Keratinocyte (primary cell): ENCODE results near the gene CNGA1. TPM values are rescaled to one million over a fixed set of nuclear protein-coding genes. Genes with fewer than 3 reads are reported as not detected.
A peak's percentile ranks its signal among the peaks of the same experiment; 100 is the strongest.

ENCODE experiments used
- DNase-seq: peaks from one replicate; pipeline ENCODE4 v3.0.0-alpha.2; 2011; ENCODE audit warnings: low read depth, missing footprints, low spot score
- FAIRE-seq: peaks from 2 replicates; lab custom pipeline; 2011; peaks lifted over from hg19 to GRCh38; lab: Jason Lieb, UNC
- H2AFZ ChIP-seq: 2 replicates; pipeline ENCODE4 v1.6.0; 2012; ENCODE audit warnings: low read length, control low read depth, inconsistent platforms; ENCODE audit not compliant: control insufficient read depth
- H3K27ac ChIP-seq: 2 replicates; pipeline ENCODE4 v1.5.1; 2011; ENCODE audit warnings: low read length; ENCODE audit not compliant: control insufficient read depth, insufficient read depth
- H3K27me3 ChIP-seq: 3 replicates; pipeline ENCODE4 v1.6.0; 2011; ENCODE audit warnings: low read length; ENCODE audit not compliant: control insufficient read depth, insufficient read depth; ENCODE audit errors: extremely low read depth
- H3K36me3 ChIP-seq, 2 experiments: 2 replicates in 1 of 2; 3 replicates in 1 of 2; pipeline ENCODE4 v1.5.1; 2011; ENCODE audit warnings: low read length in 2 of 2, mild to moderate bottlenecking in 1 of 2; ENCODE audit not compliant: control insufficient read depth in 2 of 2, insufficient read depth in 2 of 2; ENCODE audit errors: extremely low read depth in 1 of 2
- H3K4me1 ChIP-seq: 3 replicates; pipeline ENCODE4 v1.5.1; 2011; ENCODE audit warnings: low read length; ENCODE audit not compliant: control insufficient read depth, insufficient read depth; ENCODE audit errors: extremely low read depth
- H3K4me2 ChIP-seq: 3 replicates; pipeline ENCODE4 v1.6.0; 2011; ENCODE audit warnings: low read depth, low read length; ENCODE audit not compliant: control insufficient read depth, insufficient read depth; ENCODE audit errors: extremely low read depth
- H3K4me3 ChIP-seq, 3 experiments: fragments of 200-600 bp in 1 of 3; sonication (generic) in 1 of 3; 2 replicates in 2 of 3; 3 replicates in 1 of 3; pipeline ENCODE4 v1.5.1; 2011 to 2016; ENCODE audit warnings: low read length in 3 of 3, mild to moderate bottlenecking in 3 of 3, control low read depth in 2 of 3, inconsistent platforms in 1 of 3, low read depth in 1 of 3, mixed read lengths in 1 of 3, mixed run types in 1 of 3, moderate library complexity in 1 of 3; ENCODE audit not compliant: control insufficient read depth in 2 of 3, insufficient read depth in 2 of 3; ENCODE audit errors: extremely low read depth in 1 of 3
- H3K79me2 ChIP-seq: 2 replicates; pipeline ENCODE4 v1.6.0; 2012; ENCODE audit warnings: low read length; ENCODE audit not compliant: control insufficient read depth, insufficient read depth
- H3K9ac ChIP-seq: 3 replicates; pipeline ENCODE4 v1.6.0; 2011; ENCODE audit warnings: low read length; ENCODE audit not compliant: control insufficient read depth, insufficient read depth; ENCODE audit errors: extremely low read depth
- H3K9me1 ChIP-seq: 3 replicates; pipeline ENCODE4 v1.6.0; 2011; ENCODE audit warnings: low read length; ENCODE audit not compliant: control insufficient read depth, insufficient read depth; ENCODE audit errors: extremely low read depth
- H3K9me3 ChIP-seq: 2 replicates; pipeline ENCODE4 v1.5.1; 2012; ENCODE audit warnings: low read depth, low read length; ENCODE audit not compliant: control insufficient read depth
- H4K20me1 ChIP-seq: 3 replicates; pipeline ENCODE4 v1.6.0; 2011; ENCODE audit warnings: low read length; ENCODE audit not compliant: control insufficient read depth, insufficient read depth; ENCODE audit errors: extremely low read depth
- EZH2 ChIP-seq: IDR thresholded peaks from one replicate; pipeline ENCODE4 v1.6.1; 2012; ENCODE audit warnings: inconsistent platforms, mild to moderate bottlenecking, low read length, moderate library complexity
- dilution Hi-C: fragments of 300-500 bp; cut with MboI; formaldehyde crosslinking; loops from one replicate; pipeline ENCODE4 v1.7.0; 2020; ENCODE audit warnings: low sequenced_read_pairs; ENCODE audit not compliant: extremely low pct_ligation_motif_present
- polyA plus RNA-seq, 5 experiments: library from polyadenylated mRNA; depleted of rRNA in 3 of 5; stranded (reverse) in 3 of 5; stranded (forward) in 1 of 5; unstranded in 1 of 5; fragments of >200 nt; gene quantifications; 1 replicate in 1 of 5; 2 replicates in 3 of 5; 3 replicates in 1 of 5; pipeline versions ENCODE4 v1.2.1 to v1.2.3, GENCODE V29; 2011 to 2012; ENCODE audit warnings: missing spikeins in 2 of 5, low read depth in 1 of 5, low replicate concordance in 1 of 5
- TF ChIP-seq, protein P1 (sequence below), 3 experiments: IDR thresholded peaks in 1 of 3; conservative IDR thresholded peaks in 1 of 3; optimal IDR thresholded peaks in 1 of 3; 2 replicates in 2 of 3; 3 replicates in 1 of 3; pipeline versions ENCODE3 to v1.5.1; 2011; ENCODE audit warnings: low read length in 3 of 3, mild to moderate bottlenecking in 3 of 3, moderate library complexity in 2 of 3, control low read depth in 1 of 3, inconsistent platforms in 1 of 3; ENCODE audit not compliant: insufficient read depth in 2 of 3; ENCODE audit errors: extremely low read depth in 1 of 3

CNGA1 gene
- polyA plus RNA-seq, 1 donor (not counting 4 experiments of a cell fraction or from before 2014, with no cell fraction given), result 0.58 TPM

DNA sequence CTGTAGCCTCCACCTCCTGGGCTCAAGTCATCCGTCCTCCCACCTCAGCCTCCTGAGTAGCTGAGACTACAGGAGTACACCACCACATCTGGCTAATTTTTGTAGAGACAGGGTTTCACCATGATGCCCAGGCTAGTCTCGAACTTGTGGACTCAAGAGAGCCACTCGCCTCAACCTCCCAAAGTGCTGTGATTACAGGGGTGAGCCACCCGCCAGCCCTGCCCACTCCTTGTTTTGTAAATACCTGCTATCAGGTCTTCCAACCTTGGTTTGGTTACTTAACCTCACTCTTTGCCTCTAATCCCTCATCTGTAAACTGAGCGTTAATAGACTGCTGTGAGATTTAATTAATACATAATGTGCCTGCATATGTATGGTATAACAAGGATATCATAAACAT is 803 bp downstream of the CNGA1 start:
- no peak for TF ChIP-seq EZH2
- TF ChIP-seq, protein P1, sequence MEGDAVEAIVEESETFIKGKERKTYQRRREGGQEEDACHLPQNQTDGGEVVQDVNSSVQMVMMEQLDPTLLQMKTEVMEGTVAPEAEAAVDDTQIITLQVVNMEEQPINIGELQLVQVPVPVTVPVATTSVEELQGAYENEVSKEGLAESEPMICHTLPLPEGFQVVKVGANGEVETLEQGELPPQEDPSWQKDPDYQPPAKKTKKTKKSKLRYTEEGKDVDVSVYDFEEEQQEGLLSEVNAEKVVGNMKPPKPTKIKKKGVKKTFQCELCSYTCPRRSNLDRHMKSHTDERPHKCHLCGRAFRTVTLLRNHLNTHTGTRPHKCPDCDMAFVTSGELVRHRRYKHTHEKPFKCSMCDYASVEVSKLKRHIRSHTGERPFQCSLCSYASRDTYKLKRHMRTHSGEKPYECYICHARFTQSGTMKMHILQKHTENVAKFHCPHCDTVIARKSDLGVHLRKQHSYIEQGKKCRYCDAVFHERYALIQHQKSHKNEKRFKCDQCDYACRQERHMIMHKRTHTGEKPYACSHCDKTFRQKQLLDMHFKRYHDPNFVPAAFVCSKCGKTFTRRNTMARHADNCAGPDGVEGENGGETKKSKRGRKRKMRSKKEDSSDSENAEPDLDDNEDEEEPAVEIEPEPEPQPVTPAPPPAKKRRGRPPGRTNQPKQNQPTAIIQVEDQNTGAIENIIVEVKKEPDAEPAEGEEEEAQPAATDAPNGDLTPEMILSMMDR (optimal IDR thresholded peaks at IDR 0.05 in 1 of 3, IDR thresholded peaks at IDR 0.05 in 1 of 3, conservative IDR thresholded peaks at IDR 0.05 in 1 of 3; ENCODE audit: extremely low read depth in 1 of 3, insufficient read depth in 2 of 3, low read length in 3 of 3), result no peak
- Histone ChIP-seq H3K4me1 (peaks cover 26% of the 10 kb centered on the region), H3K27ac (peak overlapping the region; percentile 99), H3K27me3 (no peaks in the 10 kb centered on the region), H3K79me2 (peaks cover 28% of the 10 kb centered on the region), H3K9me1 (no peaks in the 10 kb centered on the region), H3K36me3 (no peaks in the 10 kb centered on the region), H3K4me2 (peak overlapping the region; percentile 94), H3K4me3 (peak overlapping the region; percentile 70 to 91 (median 91)), H2AFZ (no peak overlapping the region), H3K9ac (peak overlapping the region; percentile 99), H3K9me3 (no peaks in the 10 kb centered on the region), H4K20me1 (no peaks in the 10 kb centered on the region)
- DNase-seq (no peak), FAIRE-seq (no peak)
- dilution Hi-C loops, result no loop called here

DNA sequence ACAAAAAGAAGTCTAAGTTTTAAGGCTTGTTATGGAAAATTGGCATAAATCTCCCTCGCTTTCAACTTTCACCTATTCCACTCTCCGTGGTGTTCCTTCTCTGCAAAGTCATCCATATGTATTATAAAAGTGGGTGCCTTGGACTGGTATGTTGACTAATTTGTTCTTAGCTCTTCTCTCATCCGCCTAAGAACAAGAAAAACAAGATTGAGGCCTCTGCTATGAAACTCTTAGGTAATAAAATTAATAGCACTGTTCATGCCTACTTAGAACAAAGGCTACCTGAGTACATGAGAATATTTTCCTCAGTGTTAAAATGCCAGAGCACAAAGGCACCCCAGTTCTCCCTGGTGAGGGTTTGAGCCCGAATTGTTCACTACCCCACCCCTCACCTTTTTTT is 1.3 kb downstream of the CNGA1 start:
- FAIRE-seq (no peak), DNase-seq (no peak)
- Histone ChIP-seq H3K9me1 (no peaks in the 10 kb centered on the region), H2AFZ (no peak overlapping the region), H3K9me3 (no peaks in the 10 kb centered on the region), H3K4me3 (peak overlapping the region in 1 of 3 experiments; percentile 70), H3K9ac (no peak overlapping the region), H3K27ac (peak overlapping the region; percentile 99), H3K4me2 (peak overlapping the region; percentile 94), H3K79me2 (peaks cover 24% of the 10 kb centered on the region), H4K20me1 (no peaks in the 10 kb centered on the region), H3K36me3 (no peaks in the 10 kb centered on the region), H3K27me3 (no peaks in the 10 kb centered on the region), H3K4me1 (peaks cover 26% of the 10 kb centered on the region)
- dilution Hi-C loops, result no loop called here
- TF ChIP-seq, protein P1 (optimal IDR thresholded peaks at IDR 0.05 in 1 of 3, IDR thresholded peaks at IDR 0.05 in 1 of 3, conservative IDR thresholded peaks at IDR 0.05 in 1 of 3; ENCODE audit: extremely low read depth in 1 of 3, insufficient read depth in 2 of 3, low read length in 3 of 3), result no peak
- no peak for TF ChIP-seq EZH2
